ENCODE results near the gene ZNF483. TPM values are rescaled to one million over a fixed set of nuclear protein-coding genes. Genes with fewer than 3 reads are reported as not detected.
"Not testable (repeated sequence)": the region's sequence is repeated elsewhere in the genome, so short reads cannot be mapped to it uniquely, and the experiment has no call there.

Gene ZNF483
- total RNA-seq, 3 donors from 2014 or later (not counting 1 experiment from before 2014, with no cell fraction given) = 5.7 to 7.4 (median 5.8) TPM

DNA sequence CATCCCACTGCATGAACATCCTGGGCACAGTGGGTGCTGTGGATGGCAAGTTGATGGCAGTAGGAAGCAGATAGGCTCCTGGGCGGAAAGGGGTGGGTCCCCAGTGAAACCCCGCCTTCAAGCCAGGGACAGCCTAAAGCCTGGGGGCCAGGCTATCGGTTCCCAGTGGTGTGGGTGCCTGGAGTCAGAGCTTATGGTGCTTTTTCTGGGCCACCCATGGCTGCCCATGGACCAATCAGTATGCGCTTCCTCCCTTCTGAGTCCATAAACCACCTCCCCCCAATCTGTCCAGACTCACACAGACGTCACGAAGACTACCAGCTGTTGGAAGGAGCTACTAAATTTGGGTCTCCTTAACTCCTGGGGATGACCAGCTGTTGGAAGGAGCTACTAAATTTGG lies 23.3 kb upstream of the ZNF483 start:
- H3K36me3 Mint-ChIP-seq = no peaks in the 10 kb centered on the region

DNA sequence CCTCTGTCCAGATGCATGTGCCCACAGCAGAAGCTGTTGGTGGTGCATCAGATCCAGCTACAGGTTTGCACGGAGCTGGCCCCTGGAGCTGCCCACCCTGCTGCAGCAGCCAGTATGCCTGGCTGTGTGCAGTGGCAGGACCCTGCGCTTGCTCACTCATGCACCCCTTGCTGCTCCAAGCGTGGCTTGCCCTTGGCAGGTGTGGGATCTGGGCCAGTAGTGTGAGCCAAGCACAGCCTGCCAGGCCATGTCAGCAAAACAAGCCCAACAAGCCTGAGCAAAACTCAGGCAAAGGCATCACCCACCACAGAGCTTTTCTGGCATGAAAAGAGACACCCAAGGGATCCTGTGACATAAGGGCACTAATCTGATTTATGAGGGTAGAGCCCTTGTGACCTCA lies 22.5 kb upstream of the ZNF483 start:
- H3K9me3 ChIP-seq (ENCODE audit: control insufficient read depth, insufficient read depth, low read length) = no peaks in the 10 kb centered on the region
- Mint-ChIP-seq H3K27me3 (ENCODE audit: low read depth in 2 of 2) (peaks cover 0 to 9% of the 10 kb centered on the region in 2 donors), H3K4me3 (no peak overlapping the region), H3K4me1 (no peaks in the 10 kb centered on the region), H3K27ac (no peak overlapping the region), H3K36me3 (no peaks in the 10 kb centered on the region), H3K9me3 (no peaks in the 10 kb centered on the region)
- DNase-seq = no peak
- H3K27me3 ChIP-seq (ENCODE audit: control insufficient read depth, insufficient read depth, low read length) = peaks cover 3% of the 10 kb centered on the region
- H3K27ac ChIP-seq (ENCODE audit: low read length) = no peak overlapping the region
- H3K36me3 ChIP-seq (ENCODE audit: control insufficient read depth, insufficient read depth, low read length) = no peaks in the 10 kb centered on the region
- no peak overlapping the region for H3K4me3 ChIP-seq (ENCODE audit: low read length)
- peak in 1 of 3 donors; percentile 14 for ATAC-seq
- TF ChIP-seq, protein P1, sequence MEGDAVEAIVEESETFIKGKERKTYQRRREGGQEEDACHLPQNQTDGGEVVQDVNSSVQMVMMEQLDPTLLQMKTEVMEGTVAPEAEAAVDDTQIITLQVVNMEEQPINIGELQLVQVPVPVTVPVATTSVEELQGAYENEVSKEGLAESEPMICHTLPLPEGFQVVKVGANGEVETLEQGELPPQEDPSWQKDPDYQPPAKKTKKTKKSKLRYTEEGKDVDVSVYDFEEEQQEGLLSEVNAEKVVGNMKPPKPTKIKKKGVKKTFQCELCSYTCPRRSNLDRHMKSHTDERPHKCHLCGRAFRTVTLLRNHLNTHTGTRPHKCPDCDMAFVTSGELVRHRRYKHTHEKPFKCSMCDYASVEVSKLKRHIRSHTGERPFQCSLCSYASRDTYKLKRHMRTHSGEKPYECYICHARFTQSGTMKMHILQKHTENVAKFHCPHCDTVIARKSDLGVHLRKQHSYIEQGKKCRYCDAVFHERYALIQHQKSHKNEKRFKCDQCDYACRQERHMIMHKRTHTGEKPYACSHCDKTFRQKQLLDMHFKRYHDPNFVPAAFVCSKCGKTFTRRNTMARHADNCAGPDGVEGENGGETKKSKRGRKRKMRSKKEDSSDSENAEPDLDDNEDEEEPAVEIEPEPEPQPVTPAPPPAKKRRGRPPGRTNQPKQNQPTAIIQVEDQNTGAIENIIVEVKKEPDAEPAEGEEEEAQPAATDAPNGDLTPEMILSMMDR (IDR thresholded peaks at IDR 0.05) = no peak
- WGBS (ENCODE audit: insufficient coverage) = 93% methylated on average over 3 of the region's 3 CpGs
- H3K4me1 ChIP-seq (ENCODE audit: control insufficient read depth, insufficient read depth, low read length) = no peaks in the 10 kb centered on the region
- intact Hi-C loops (cut with micrococcal nuclease) = no loop called here

More for the DNA sequence above, 23.3 kb upstream of the ZNF483 start:
- ATAC-seq (no peak), DNase-seq (no peak)
- no peaks in the 10 kb centered on the region for H3K36me3 ChIP-seq (ENCODE audit: control insufficient read depth, insufficient read depth, low read length)
- peaks cover 3% of the 10 kb centered on the region for H3K27me3 ChIP-seq (ENCODE audit: control insufficient read depth, insufficient read depth, low read length)
- Mint-ChIP-seq H3K9me3 (no peaks in the 10 kb centered on the region), H3K27me3 (ENCODE audit: low read depth in 2 of 2) (peaks cover 0 to 10% of the 10 kb centered on the region in 2 donors), H3K4me1 (no peaks in the 10 kb centered on the region), H3K27ac (no peak overlapping the region), H3K4me3 (no peak overlapping the region)
- no peak overlapping the region for H3K27ac ChIP-seq (ENCODE audit: low read length)
- 96% methylated on average over 6 of the region's 6 CpGs for WGBS (ENCODE audit: insufficient coverage)
- no peaks in the 10 kb centered on the region for H3K9me3 ChIP-seq (ENCODE audit: control insufficient read depth, insufficient read depth, low read length)
- no peaks in the 10 kb centered on the region for H3K4me1 ChIP-seq (ENCODE audit: control insufficient read depth, insufficient read depth, low read length)
- H3K4me3 ChIP-seq (ENCODE audit: low read length) = no peak overlapping the region
- TF ChIP-seq, protein P1 (IDR thresholded peaks at IDR 0.05) = no peak
- intact Hi-C loops (cut with micrococcal nuclease) = no loop called here

DNA sequence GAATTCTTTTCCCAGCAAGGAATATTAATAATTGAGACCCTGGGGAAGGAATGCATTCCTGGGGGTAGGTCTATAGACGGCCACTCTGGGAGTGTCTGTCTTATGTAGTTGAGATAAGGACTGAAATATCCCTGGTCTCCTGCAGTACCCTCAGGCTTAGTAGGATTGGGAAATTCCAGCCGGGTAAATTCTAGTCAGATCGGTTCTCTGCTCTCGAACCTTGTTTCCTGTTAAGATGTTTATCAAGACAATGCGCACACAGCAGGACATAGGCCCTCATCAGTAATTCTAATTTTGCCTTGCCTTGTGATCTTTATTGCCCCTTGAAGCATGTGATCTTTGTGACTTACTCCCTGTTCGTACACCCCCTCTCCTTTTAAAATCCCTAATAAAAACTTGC lies 13.4 kb upstream of the ZNF483 start:
- intact Hi-C loops (cut with micrococcal nuclease); H3K27me3 ChIP-seq (ENCODE audit: control insufficient read depth, insufficient read depth, low read length); H3K4me1 ChIP-seq (ENCODE audit: control insufficient read depth, insufficient read depth, low read length); H3K9me3 ChIP-seq (ENCODE audit: control insufficient read depth, insufficient read depth, low read length); H3K27ac ChIP-seq (ENCODE audit: low read length); H3K4me1 Mint-ChIP-seq; H3K36me3 Mint-ChIP-seq; DNase-seq; H3K36me3 ChIP-seq (ENCODE audit: control insufficient read depth, insufficient read depth, low read length); H3K4me3 Mint-ChIP-seq; ATAC-seq; H3K9me3 Mint-ChIP-seq; H3K4me3 ChIP-seq (ENCODE audit: low read length); H3K27ac Mint-ChIP-seq: not testable (repeated sequence)
- peaks cover 11 to 20% of the 10 kb centered on the region in 2 donors for H3K27me3 Mint-ChIP-seq (ENCODE audit: low read depth in 2 of 2)
- whole genome bisulfite sequencing (ENCODE audit: insufficient coverage) = 88% methylated on average over 6 of the region's 6 CpGs

DNA sequence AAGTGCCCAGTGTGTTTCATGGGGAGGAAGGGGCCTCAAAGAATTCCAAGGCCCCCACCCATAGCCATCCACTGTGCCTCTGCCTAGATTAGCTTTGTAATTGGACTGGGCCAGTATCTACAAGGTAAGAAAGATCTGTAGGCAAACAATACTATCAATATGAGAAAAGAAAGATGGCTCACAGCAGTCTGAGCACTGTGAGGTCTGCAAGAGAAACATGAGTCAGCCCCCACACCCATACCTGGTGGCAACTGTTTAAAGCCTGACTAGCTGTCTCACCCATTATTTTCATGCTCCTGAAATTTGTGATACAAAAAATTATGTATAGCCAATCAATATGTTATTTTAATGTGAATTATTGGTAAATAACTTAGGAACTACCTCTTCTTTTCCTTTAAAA lies 10.0 kb upstream of the ZNF483 start:
- Histone ChIP-seq H3K27me3 (ENCODE audit: control insufficient read depth, insufficient read depth, low read length) (no peaks in the 10 kb centered on the region), H3K27ac (ENCODE audit: low read length) (no peak overlapping the region), H3K4me3 (ENCODE audit: low read length) (no peak overlapping the region), H3K9me3 (ENCODE audit: control insufficient read depth, insufficient read depth, low read length) (no peaks in the 10 kb centered on the region), H3K36me3 (ENCODE audit: control insufficient read depth, insufficient read depth, low read length) (no peaks in the 10 kb centered on the region), H3K4me1 (ENCODE audit: control insufficient read depth, insufficient read depth, low read length) (no peaks in the 10 kb centered on the region)
- no peaks in the 10 kb centered on the region for H3K9me3 Mint-ChIP-seq
- no peak for ATAC-seq
- intact Hi-C loops (cut with micrococcal nuclease) = no loop called here
- TF ChIP-seq, protein P1 (IDR thresholded peaks at IDR 0.05) = no peak
- H3K4me1 Mint-ChIP-seq = no peaks in the 10 kb centered on the region
- H3K4me3 Mint-ChIP-seq = no peak overlapping the region
- H3K27me3 Mint-ChIP-seq (ENCODE audit: low read depth in 2 of 2) = peaks cover 14 to 20% of the 10 kb centered on the region in 2 donors
- H3K36me3 Mint-ChIP-seq = no peaks in the 10 kb centered on the region
- no peak overlapping the region for H3K27ac Mint-ChIP-seq
- no peak for DNase-seq
